Stimulated activated CD8-positive, alpha-beta memory T cell treated with anti-CD3 and anti-CD28 coated beads, Interleukin-15, amount 100 ng/mL, for 4 hours (primary cell): ENCODE results near the gene CSMD2.
"Not testable (repeated sequence)": the region's sequence is repeated elsewhere in the genome, so short reads cannot be mapped to it uniquely, and the experiment has no call there.

ENCODE experiments used
- DNase-seq, 2 donors: peaks; one replicate each; pipeline ENCODE4 v3.0.0-alpha.2; 2020; ENCODE audit warnings: low read depth in 2 of 2

The CSMD2 gene

DNA sequence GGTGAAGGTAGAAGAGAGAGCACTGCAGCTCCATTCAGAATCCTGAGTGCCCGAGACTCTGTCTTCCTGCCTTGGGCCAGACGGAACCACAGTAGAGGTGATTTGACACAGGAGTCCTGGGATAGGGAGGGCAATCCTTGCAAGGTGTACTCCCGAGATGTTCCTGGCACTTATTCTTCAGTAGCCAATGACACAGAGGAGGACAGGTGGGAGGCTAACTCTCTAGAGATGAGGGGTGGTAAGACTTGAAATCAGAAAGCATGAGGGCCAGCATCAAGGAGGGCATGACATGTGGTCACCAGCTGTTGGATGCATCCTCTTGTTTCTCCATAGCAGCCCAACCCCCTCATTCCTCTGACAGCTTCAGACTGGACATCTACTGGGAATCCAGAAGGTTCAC is 56.3 kb downstream of the CSMD2 start:
- no peak for DNase-seq

DNA sequence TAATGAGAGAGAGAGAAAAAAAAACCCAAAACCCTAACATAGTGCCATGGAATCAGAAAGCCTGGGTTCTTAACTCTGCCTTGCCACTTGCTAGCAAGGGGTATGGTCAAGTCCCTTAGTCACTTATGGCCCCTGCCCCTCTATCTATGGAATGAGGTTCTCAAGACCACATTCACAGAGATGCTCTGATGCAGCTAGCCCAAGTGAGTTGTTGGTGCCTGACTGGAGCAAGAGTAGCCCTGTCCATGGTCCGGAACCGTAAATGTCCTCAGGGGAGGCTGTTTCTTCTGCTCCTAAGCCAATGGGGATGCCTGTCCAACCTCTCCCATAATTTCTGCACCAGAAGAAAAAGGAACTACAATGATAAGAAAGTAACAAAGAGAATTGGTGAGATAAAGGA is 56.8 kb downstream of the CSMD2 start:
- no peak for DNase-seq

DNA sequence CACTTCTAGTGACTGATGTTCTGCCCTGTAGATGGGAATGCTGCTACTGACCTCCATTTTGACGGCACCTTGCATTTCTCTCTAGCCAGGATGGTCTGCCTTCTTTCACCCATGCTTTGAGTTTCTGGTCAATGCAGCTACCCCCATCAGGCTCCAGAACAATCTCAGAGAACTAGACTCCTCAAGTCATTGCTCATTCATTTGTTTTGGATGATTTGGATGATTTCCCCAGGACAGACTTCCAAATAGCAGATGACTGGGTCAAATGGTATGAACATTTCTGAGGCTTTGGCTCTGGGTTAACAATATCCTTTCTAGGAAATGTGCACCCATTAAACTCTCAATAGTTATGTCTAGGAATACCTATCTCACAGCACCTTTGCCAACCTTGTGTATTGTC is 63.9 kb downstream of the CSMD2 start:
- no peak for DNase-seq

GRCh38 chr1:34100332-34100731 is 64.7 kb downstream of the CSMD2 start:
- no peak for DNase-seq

DNA sequence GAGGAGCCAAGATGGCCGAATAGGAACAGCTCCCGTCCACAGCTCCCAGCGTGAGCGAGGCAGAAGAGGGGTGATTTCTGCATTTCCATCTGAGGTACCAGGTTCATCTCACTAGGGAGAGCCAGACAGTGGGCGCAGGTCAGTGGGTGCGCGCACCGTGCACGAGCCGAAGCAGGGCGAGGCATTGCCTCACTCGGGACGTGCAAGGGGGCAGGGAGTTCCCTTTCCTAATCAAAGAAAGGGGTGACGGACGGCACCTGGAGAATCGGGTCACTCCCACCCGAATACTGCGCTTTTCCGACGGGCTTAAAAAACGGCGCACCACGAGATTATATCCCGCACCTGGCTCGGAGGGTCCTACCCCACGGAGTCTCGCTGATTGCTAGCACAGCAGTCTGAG is 72.6 kb downstream of the CSMD2 start:
- not testable (repeated sequence) for DNase-seq

DNA sequence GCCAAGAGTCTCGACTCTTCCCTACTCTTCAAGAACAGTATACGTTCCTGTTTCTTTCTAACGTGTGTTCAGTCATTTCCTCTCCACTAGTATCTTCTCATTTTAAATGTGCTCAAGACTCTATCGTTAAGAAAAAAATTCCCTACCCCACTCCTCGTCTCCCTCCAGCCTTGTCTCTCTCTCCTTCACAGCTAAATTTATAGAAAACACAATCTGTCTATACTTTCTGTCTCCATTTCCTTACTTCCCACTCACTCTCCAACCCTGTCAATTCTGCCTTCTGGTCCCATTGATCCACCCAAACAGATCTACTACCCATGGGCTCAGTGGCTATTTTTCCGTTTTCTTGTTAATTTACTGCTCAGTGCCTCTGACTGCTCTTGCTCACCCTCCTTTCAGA is 75.3 kb downstream of the CSMD2 start:
- no peak for DNase-seq

GRCh38 chr1:34087986-34088385 is 77.0 kb downstream of the CSMD2 start:
- no peak for DNase-seq

GRCh38 chr1:34086561-34086960 is 78.5 kb downstream of the CSMD2 start:
- DNase-seq: no peak

- DNase-seq: no peak
These were observed 81.1 kb downstream of the CSMD2 start for GRCh38 chr1:34083974-34084373.

GRCh38 chr1:34082085-34082670 is 82.9 kb downstream of the CSMD2 start:
- not testable (repeated sequence) for DNase-seq

- DNase-seq: no peak
These were observed 86.6 kb downstream of the CSMD2 start for GRCh38 chr1:34078383-34078782.

- no peak for DNase-seq
These were observed 89.5 kb downstream of the CSMD2 start for GRCh38 chr1:34075576-34075975.

- DNase-seq: no peak
These were observed 91.9 kb downstream of the CSMD2 start for GRCh38 chr1:34073028-34073695.

DNA sequence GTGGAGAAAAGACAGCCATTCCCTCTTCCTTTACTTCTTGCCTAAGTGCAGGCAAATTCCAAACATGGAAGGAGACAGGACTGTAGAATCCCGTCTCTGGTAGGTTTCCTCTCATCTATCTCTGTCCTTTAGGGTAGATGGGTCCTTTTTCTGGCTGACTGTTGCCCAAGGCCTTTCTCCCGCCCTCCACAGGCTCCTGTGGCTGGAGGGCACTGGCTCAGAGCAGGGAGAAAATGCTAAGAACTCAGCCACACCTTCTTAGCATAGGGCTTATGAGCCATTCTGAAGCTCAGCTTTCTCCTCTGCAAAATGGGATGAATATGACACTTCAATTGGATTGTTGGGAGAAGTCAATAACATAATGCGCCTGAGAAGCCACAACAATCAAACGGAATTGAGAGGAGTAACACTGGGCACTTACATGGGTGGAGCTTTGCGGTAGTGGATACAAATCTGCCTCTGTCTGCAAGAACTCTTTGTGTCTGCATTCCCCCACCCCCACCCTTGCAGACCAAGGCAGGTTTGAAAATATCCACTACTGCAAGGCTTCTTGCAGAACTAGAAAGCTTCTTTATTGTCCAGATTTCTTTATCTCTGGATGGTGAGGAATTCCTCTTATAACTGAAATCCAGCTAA is 94.7 kb downstream of the CSMD2 start:
- DNase-seq: no peak

GRCh38 chr1:34066981-34067603 is 97.9 kb downstream of the CSMD2 start:
- no peak for DNase-seq

- no peak for DNase-seq
These were observed 98.9 kb downstream of the CSMD2 start for GRCh38 chr1:34066166-34066565.

GRCh38 chr1:34065498-34065897 is 99.5 kb downstream of the CSMD2 start:
- no peak for DNase-seq

- DNase-seq: no peak
These were observed 104.1 kb downstream of the CSMD2 start for GRCh38 chr1:34060901-34061415.

DNA sequence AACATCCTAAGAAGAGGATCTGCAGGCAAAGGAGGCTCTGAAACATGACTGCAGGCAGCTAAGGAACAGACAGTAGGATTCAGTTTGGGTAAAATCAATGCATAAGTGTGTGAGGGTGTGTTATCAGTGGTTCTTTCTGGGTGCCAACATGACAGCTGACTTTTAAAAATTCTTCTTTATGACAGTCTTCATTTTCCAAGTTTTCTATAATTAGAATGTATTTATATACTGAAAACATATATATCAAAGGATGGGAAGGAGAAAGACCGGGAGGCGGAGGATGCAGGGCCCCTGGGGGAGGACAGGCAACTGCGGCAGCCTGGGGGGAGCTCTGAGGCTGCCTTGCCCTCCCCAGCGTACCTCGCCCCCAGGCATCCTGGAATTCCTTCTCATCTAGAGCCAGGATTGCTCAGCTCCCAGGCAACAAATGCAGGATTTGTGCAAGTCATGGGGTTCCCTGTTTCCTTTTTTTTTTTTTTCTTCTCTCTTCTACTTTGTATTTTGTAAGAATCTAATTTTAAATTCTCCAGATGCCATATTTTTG is 104.8 kb downstream of the CSMD2 start:
- DNase-seq: no peak

- no peak for DNase-seq
These were observed 107.5 kb downstream of the CSMD2 start for GRCh38 chr1:34057347-34058130.

DNA sequence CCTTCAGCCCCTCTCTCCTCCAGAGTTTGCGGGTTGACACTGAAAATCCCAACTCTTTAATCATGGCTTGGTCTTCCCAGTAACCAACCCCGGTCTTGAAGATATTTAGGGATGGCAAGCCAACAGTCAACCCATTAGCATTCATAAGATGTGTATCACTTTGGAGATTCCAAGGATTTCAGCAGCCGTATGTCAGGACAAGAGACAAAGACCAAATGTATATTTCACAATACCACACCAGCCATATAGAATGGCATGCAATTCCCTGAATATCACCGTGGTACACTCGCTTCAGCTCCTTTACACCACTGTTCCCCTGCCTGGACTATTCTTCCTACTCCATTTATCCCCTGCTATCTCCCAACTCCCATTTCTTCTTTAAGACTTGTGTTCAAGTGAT is 109.2 kb downstream of the CSMD2 start:
- no peak for DNase-seq

GRCh38 chr1:34054920-34055319 is 110.1 kb downstream of the CSMD2 start:
- no peak for DNase-seq
